Measurements from ENCODE around the gene TNS3. TPM values are rescaled to one million over a fixed set of nuclear protein-coding genes. Genes with fewer than 3 reads are reported as not detected.

The TNS3 gene
- total and polyA plus RNA-seq, 2 donors (not counting 3 experiments of a cell fraction or from before 2014, with no cell fraction given): 10.4 to 45.1 TPM

DNA sequence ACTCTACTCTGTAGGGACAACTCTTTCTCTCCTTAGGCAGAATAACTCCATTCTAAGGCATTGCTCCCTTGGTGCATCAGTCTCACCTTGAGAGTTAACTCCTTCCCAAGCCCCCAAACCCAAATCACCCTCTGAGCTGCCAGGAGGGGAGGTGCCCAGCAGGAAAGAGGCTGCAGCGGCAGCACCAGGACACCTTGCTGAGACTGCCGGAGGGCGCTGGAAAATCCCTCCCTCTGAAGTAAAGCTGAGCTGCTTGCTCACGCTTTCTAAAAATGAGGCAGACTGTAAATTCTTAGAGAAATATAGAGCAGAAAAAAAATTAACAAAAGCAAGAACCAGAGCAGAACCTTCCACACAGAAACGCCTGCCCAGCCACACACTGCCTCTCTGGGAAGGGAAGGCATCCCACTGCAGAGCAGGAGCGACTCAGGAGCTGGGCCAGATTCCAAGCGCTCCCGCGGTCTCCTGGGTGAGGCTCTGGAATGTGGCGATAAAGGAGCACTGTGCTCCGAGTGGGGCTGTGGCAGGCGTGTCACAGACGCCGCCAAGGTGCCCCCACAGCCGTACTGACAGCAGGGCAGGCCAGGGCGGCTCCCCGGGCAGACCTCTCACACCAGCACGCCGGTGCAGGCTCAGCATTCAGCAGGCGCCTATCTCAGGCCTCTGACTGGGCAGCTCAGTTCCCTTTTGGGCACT, 202.1 kb downstream of the TNS3 start:
- no peaks in the 10 kb centered on the region for H3K36me3 ChIP-seq (ENCODE audit: control insufficient read depth in 2 of 2, extremely low read depth in 1 of 2, insufficient read depth in 2 of 2, low read length in 2 of 2)
- no peak overlapping the region for H3K27ac ChIP-seq (ENCODE audit: insufficient read depth, low read depth, low read length)
- FAIRE-seq: no peak
- H3K4me1 ChIP-seq (ENCODE audit: control insufficient read depth, extremely low read depth, insufficient read depth, low read length): no peaks in the 10 kb centered on the region
- intact Hi-C loops (cut with micrococcal nuclease): no loop called here
- no peak overlapping the region for H3K9ac ChIP-seq (replicated peaks; ENCODE audit: extremely low read depth, insufficient read depth, low read length)
- dilution Hi-C loops (cut with MboI; ENCODE audit: extremely low pct_ligation_motif_present, low sequenced_read_pairs): no loop called here
- BruUV-seq (replicated peaks): no TSS peak
- H3K9me3 ChIP-seq (replicated peaks; ENCODE audit: control insufficient read depth, insufficient read depth, low read length): no peaks in the 10 kb centered on the region
- no peak overlapping the region for H2AFZ ChIP-seq (ENCODE audit: low read depth, low read length)
- TF ChIP-seq FOS (IDR thresholded peaks at IDR 0.05; ENCODE audit: borderline replicate concordance, insufficient read depth, low read length): no peak
- no peak for TF ChIP-seq MAX (IDR thresholded peaks at IDR 0.05; ENCODE audit: insufficient read depth, insufficient read length)
- TF ChIP-seq POLR2AphosphoS5 (IDR thresholded peaks at IDR 0.05; ENCODE audit: insufficient read depth, low read depth, low read length): no peak
- no peak for TF ChIP-seq EZH2 (IDR thresholded peaks at IDR 0.05; ENCODE audit: borderline replicate concordance, low read depth, low read length, severe bottlenecking)
- TF ChIP-seq POLR2A (IDR thresholded peaks at IDR 0.05; ENCODE audit: low read depth, low read length): no peak
- TF ChIP-seq JUN (IDR thresholded peaks at IDR 0.05; ENCODE audit: borderline replicate concordance, insufficient read depth, insufficient read length, low read depth): no peak
- no peak for TF ChIP-seq GATA2 (IDR thresholded peaks at IDR 0.05; ENCODE audit: insufficient read depth, insufficient read length, low read depth, low read length)
- TF ChIP-seq MYC (IDR thresholded peaks at IDR 0.05; ENCODE audit: low read depth, low read length): no peak
- TF ChIP-seq, protein P1, sequence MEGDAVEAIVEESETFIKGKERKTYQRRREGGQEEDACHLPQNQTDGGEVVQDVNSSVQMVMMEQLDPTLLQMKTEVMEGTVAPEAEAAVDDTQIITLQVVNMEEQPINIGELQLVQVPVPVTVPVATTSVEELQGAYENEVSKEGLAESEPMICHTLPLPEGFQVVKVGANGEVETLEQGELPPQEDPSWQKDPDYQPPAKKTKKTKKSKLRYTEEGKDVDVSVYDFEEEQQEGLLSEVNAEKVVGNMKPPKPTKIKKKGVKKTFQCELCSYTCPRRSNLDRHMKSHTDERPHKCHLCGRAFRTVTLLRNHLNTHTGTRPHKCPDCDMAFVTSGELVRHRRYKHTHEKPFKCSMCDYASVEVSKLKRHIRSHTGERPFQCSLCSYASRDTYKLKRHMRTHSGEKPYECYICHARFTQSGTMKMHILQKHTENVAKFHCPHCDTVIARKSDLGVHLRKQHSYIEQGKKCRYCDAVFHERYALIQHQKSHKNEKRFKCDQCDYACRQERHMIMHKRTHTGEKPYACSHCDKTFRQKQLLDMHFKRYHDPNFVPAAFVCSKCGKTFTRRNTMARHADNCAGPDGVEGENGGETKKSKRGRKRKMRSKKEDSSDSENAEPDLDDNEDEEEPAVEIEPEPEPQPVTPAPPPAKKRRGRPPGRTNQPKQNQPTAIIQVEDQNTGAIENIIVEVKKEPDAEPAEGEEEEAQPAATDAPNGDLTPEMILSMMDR (IDR thresholded peaks at IDR 0.05; ENCODE audit: extremely low read depth in 1 of 2, insufficient read depth in 1 of 2, low read depth in 1 of 2, low read length in 2 of 2): no peak
- H3K4me2 ChIP-seq (ENCODE audit: insufficient read depth, low read length): no peak overlapping the region
- ChIA-PET CTCF (interaction anchor here (2.0 kb wide), 1 partner anchor 113 kb away, joined by 6 read pairs; no protein-coding TSS in a partner anchor), POLR2A (no interaction called here)
- no peak for DNase-seq (ENCODE audit: low read depth, low spot score)
- H3K79me2 ChIP-seq (ENCODE audit: control insufficient read depth, insufficient read depth, low read length): no peaks in the 10 kb centered on the region
- no peaks in the 10 kb centered on the region for H4K20me1 ChIP-seq (replicated peaks; ENCODE audit: control insufficient read depth, extremely low read depth, insufficient read depth, low read length)
- H3K27me3 ChIP-seq (ENCODE audit: control insufficient read depth in 2 of 2, insufficient read depth in 2 of 2, low read length in 2 of 2): no peaks in the 10 kb centered on the region
- H3K4me3 ChIP-seq (replicated peaks in 1 of 3; ENCODE audit: insufficient read depth in 1 of 3, low read depth in 1 of 3, low read length in 3 of 3): no peak overlapping the region
- no peaks in the 10 kb centered on the region for H3K9me1 ChIP-seq (replicated peaks; ENCODE audit: control insufficient read depth, extremely low read depth, insufficient read depth, low read length)

All from endothelial cell of umbilical vein (primary cell).